GM06990 (cell line): ENCODE measurements around the gene CDHR2.

Experiments used
- DNase-seq: peaks from one replicate; pipeline ENCODE4 v3.0.0-alpha.2; 2011; ENCODE audit not compliant: insufficient read length; ENCODE audit errors: extremely low read depth
- H3K27me3 ChIP-seq: replicated peaks from 2 replicates; pipeline ENCODE4 v1.6.0; 2011; ENCODE audit warnings: low read length; ENCODE audit not compliant: control insufficient read depth, insufficient read depth
- H3K36me3 ChIP-seq: 2 replicates; pipeline ENCODE4 v1.5.1; 2011; ENCODE audit warnings: low read length; ENCODE audit not compliant: control insufficient read depth, insufficient read depth
- H3K4me3 ChIP-seq: replicated peaks from 2 replicates; pipeline ENCODE4 v1.5.1; 2011; ENCODE audit warnings: low read depth, mild to moderate bottlenecking, control low read depth, low read length
- TF ChIP-seq, protein P1 (sequence below): IDR thresholded peaks from 2 replicates; pipeline ENCODE4 v1.5.1; 2011; ENCODE audit warnings: low read length, control low read depth, mild to moderate bottlenecking, inconsistent platforms; ENCODE audit not compliant: insufficient read depth, poor library complexity, severe bottlenecking

The CDHR2 gene

DNA sequence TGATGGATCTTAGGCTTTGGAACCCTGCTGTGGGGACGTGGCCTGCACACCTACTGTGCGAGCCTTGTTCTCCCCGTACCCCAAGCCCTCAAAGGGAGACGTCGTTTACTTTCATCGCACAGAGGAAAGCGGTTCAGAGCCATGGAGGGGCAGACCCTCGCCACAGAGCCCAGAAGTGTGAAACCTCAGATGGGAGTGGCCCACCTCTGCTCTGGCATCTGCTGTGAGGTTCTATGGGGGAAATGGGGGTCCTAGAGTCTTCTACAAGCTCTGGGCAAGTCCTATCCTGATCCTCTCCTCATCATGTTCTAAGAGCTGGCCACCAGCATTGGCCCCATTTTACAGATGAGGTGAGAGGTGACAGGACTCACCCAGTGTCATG lies 8.2 kb upstream of the CDHR2 start:
- H3K36me3 ChIP-seq, result no peaks in the 10 kb centered on the region
- TF ChIP-seq, protein P1, sequence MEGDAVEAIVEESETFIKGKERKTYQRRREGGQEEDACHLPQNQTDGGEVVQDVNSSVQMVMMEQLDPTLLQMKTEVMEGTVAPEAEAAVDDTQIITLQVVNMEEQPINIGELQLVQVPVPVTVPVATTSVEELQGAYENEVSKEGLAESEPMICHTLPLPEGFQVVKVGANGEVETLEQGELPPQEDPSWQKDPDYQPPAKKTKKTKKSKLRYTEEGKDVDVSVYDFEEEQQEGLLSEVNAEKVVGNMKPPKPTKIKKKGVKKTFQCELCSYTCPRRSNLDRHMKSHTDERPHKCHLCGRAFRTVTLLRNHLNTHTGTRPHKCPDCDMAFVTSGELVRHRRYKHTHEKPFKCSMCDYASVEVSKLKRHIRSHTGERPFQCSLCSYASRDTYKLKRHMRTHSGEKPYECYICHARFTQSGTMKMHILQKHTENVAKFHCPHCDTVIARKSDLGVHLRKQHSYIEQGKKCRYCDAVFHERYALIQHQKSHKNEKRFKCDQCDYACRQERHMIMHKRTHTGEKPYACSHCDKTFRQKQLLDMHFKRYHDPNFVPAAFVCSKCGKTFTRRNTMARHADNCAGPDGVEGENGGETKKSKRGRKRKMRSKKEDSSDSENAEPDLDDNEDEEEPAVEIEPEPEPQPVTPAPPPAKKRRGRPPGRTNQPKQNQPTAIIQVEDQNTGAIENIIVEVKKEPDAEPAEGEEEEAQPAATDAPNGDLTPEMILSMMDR, result no peak
- no peak for DNase-seq
- H3K4me3 ChIP-seq, result no peak overlapping the region
- no peaks in the 10 kb centered on the region for H3K27me3 ChIP-seq

DNA sequence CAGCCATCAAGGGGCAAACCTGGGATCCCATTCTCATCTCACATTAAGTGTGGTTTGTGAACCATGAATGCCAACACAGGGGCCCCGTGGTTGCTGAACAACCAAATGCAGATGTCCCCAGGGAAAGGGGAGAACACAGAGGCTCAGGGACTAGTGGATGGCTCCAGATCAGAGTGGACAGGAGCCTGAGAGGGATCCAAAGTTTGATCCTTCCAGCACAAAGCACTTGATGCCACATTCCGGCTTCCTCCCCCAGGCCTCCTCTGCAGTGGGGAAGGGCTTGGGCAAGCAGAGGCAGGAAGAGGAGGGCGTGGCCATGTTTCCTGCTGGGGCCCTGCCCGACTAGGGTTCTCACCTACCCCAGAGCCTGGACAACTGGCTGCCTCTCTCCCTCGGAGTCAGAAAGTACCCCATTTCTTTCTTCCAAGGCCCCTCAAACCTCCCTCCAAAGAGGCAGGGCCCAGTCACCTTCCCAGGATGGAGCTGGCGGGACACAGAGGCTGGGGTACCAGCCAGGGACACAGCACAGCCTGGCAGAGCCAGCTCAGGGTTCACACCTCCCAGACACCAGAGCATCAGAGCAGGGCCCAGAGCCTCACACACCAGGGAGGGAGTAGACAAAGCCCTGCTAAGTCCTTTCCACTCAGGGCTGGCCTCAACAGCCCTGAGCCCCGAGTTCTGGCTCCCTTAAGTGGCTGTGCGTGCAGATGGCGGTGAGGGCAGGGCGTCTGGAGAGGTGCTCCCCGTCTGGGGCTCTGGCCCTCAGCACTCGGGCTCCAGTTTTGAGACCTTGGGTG lies 7.6 kb upstream of the CDHR2 start:
- H3K4me3 ChIP-seq, result no peak overlapping the region
- no peaks in the 10 kb centered on the region for H3K27me3 ChIP-seq
- TF ChIP-seq, protein P1, result no peak
- H3K36me3 ChIP-seq, result no peaks in the 10 kb centered on the region
- peak; percentile 55 for DNase-seq

DNA sequence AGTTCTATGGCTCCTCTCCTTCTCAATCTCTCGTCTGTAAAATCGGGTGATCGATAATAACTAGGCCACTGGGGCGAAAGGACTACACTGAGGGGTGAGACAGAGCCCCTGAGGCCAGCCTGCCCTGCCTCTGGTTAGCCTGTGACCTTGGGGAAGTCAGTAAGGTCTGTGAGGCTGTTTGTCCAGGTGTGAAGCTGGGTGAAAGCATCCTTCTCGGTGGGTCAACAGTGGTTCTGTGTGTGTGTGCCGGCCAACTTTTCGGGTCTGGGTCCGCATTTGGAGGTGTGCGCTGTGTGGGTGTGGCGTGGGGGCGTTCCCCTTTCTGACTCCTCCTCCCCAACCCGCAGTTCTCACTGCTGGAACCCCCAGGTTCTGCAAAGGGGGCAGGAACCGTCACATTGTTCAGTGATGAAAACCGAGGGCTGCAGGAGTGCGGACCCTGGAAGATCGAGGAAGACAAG lies 7.0 kb upstream of the CDHR2 start:
- H3K4me3 ChIP-seq, result peak overlapping the region; percentile 73
- DNase-seq, result peak; percentile 61
- H3K27me3 ChIP-seq, result no peaks in the 10 kb centered on the region
- H3K36me3 ChIP-seq, result no peaks in the 10 kb centered on the region
- TF ChIP-seq, protein P1, result no peak

DNA sequence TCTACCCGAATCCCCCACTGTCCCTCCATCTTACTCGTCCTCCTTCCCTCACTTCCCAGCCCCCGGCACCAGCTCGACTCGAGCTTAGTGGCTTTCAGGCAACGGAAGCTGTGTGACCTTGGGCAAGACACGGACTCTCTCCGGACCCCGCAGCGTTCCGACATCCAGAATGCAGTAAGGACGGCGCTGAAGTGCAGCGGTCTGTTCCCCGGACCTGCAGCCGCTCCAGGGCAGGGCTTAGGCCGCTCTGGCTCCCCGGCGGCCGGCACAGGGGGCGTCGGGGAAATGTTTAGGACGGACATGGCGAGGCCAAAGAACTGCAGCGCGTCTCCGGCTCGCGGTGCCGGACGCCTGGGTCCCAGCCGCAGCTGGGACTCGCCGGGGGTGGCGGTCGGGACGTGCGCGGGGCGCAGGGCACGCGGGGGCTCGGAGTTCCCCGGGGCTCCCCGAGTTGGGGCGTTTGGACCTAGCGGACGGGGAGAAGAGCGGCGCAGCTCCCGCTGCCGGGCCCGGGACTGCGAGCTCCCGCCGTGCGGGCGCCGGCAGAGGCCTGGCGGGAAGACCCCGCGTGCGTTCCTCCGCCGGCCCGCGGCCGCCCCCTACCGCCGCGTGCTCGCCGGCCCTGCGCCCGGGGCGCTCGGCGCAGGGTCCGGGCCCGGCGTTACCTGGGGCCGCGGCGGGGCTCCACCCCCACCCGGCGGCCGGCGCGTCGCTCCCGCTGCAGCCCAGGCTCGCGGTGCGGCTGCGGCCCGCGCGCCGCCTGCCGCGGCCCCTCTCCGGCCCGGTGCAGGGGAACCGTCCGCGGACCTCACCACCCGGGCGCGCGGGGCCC lies 6.3 kb upstream of the CDHR2 start:
- peak; percentile 74 for DNase-seq
- Histone ChIP-seq H3K27me3 (no peaks in the 10 kb centered on the region), H3K4me3 (peak overlapping the region; percentile 73), H3K36me3 (no peaks in the 10 kb centered on the region)
- TF ChIP-seq, protein P1, result no peak

DNA sequence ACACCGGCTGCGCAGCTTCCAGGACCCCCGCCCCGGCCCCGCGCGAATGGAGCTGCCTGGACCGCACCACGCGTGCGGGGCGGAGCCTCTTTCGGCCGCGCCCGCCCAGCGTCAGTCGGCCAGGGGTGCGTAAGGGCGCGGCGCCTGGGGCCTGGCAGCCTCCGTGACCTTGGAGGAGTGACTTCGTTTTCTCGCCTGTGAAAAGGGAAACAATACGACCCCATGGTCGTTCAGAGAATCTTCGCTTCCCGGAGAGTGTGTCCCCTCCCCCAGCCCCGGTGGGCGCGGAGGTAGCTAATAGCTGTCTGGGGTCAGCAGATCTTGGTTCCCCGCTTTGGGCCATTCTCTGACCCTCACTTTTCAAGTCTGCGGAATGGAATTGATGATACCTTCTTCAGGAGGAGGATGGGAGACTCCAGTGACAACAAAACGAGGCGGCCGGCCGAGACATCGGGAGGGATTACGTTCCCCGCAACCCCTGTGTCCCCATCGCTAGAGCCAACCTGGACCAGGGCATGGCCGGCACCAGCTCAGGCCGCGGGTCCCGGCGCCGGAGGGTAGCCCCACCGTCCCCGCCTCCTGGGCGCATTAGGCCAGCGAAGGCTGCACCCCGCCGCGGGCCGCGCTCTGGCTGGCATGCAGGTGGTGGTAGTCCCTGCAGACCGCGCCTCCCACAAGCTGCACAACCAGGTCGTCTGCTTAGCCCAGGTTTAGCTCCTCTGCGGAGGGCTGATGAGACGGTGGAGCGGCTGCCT lies 5.5 kb upstream of the CDHR2 start:
- no peaks in the 10 kb centered on the region for H3K36me3 ChIP-seq
- peak; percentile 86 for DNase-seq

More for the DNA sequence above, 5.5 kb upstream of the CDHR2 start:
- TF ChIP-seq, protein P1, result no peak
- H3K4me3 ChIP-seq, result peak overlapping the region; percentile 73
- no peaks in the 10 kb centered on the region for H3K27me3 ChIP-seq
